ENCODE results near the gene DTNA.

DNA sequence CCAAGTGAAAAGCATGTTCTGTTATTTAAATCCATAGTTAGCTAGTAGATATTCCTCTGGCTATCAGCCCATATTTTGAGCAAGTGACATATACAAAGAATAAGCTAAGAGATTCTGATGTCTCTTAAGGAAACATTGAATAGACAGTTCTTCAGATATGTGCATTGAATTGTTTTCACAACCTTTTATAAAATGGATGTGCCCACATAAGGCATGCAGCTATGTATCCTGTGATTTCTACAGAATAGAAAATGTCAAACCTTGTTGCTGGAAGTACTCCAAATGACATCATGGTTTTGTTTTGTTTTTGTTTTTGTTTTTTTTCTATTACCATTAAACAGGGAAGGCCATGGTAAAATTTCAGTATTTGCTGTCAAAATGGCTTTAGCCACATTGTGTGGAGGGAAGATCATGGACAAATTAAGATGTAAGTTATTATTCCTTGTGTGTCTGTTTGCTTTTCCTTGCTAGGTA is 95.8 kb downstream of the DTNA start:
- TF ChIP-seq, protein P1, sequence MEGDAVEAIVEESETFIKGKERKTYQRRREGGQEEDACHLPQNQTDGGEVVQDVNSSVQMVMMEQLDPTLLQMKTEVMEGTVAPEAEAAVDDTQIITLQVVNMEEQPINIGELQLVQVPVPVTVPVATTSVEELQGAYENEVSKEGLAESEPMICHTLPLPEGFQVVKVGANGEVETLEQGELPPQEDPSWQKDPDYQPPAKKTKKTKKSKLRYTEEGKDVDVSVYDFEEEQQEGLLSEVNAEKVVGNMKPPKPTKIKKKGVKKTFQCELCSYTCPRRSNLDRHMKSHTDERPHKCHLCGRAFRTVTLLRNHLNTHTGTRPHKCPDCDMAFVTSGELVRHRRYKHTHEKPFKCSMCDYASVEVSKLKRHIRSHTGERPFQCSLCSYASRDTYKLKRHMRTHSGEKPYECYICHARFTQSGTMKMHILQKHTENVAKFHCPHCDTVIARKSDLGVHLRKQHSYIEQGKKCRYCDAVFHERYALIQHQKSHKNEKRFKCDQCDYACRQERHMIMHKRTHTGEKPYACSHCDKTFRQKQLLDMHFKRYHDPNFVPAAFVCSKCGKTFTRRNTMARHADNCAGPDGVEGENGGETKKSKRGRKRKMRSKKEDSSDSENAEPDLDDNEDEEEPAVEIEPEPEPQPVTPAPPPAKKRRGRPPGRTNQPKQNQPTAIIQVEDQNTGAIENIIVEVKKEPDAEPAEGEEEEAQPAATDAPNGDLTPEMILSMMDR (IDR thresholded peaks at IDR 0.05; ENCODE audit: control extremely low read depth in 1 of 3, insufficient read depth in 1 of 3, low read depth in 1 of 3, low read length in 3 of 3), result no peak
- TF ChIP-seq CEBPB (IDR thresholded peaks at IDR 0.05; ENCODE audit: low read depth, low read length) (no peak), POLR2AphosphoS5 (IDR thresholded peaks at IDR 0.05; ENCODE audit: low read depth, low read length) (no peak), EZH2 (IDR thresholded peaks at IDR 0.05; ENCODE audit: low read depth, low read length, severe bottlenecking) (no peak), ZNF274 (IDR thresholded peaks at IDR 0.05; ENCODE audit: borderline replicate concordance, extremely low read depth, low read length) (no peak), SIN3A (conservative IDR thresholded peaks at IDR 0.05 in 1 of 2, IDR thresholded peaks at IDR 0.05 in 1 of 2; ENCODE audit: low read depth in 1 of 2, low read length in 2 of 2) (no peak), HDAC6 (IDR thresholded peaks at IDR 0.05; ENCODE audit: low read depth, low read length) (no peak), SP1 (IDR thresholded peaks at IDR 0.05; ENCODE audit: low read depth, low read length) (no peak)
